Measurements from ENCODE around the gene ID4. TPM values are rescaled to one million over a fixed set of nuclear protein-coding genes. Genes with fewer than 3 reads are reported as not detected.
A peak's percentile ranks its signal among the peaks of the same experiment; 100 is the strongest.

The ID4 gene
- total RNA-seq, 2 experiments from 2014 or later = 1.6 to 2.1 TPM

DNA sequence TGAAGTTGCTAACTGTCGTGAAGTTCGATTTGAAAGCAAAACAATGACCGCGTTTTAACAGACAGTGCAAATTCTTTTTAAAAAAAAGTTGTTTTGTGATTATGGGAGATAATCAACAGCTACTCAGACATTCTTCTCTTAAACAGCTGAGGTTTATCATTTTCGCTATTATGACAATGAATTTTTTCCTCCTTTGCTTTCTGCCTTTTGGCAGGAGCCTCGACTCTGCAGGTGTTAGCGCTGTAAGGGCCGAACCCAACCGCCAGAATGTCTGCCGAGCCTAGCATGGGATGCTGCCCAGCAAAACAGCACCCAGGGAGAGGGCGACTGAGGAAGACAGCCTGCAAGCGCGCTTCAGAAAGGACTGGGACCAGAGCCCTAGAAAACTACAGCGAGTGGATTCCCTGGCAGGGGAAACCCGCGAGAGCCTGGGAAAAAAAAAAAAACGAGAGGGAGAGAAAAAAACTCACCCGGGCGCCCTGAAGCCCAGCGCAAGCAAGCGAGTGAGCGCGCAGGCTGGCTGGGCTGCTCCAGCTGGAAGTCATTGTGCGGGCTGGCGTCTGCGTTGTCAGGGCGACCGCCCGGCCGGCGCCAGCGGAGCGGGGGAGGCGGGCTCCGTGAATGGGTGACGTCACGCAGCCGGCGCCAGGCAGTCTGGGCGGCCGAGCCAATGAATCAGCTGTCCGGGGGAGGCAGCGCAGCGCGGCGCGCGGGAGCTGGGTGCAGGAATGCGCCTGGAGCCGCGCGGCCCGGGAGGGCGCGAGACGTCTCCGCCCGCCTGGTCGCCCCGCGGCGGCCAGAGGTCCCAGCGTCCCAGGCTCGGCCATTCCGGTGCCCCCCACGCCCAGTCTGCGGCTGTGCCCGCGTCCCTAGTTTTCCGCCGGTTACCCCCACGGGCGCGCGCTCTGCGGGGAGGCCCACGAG lies 32.7 kb upstream of the ID4 start:
- POLR2A ChIA-PET = interaction anchor here (0.7 to 8.1 kb wide), 15 partner anchors 10 to 293 kb away, joined by 3 to 76 read pairs (median 4); no protein-coding TSS in a partner anchor
- peaks cover 5% of the 10 kb centered on the region; the same call in 1 of the 2 replicates for H3K9me3 ChIP-seq (ENCODE audit: low read length)
- H2AFZ ChIP-seq (ENCODE audit: low read length) = peak overlapping the region; percentile 71
- peak overlapping the region; percentile 86 for H3K4me3 ChIP-seq (ENCODE audit: low read depth, low read length, poor library complexity, severe bottlenecking)
- CTCF ChIA-PET (ENCODE audit: unreplicated experiment) = interaction anchor here (0.6 to 1.8 kb wide), 2 partner anchors 47 to 205 kb away, joined by 4 to 6 read pairs; no protein-coding TSS in a partner anchor
- no peaks in the 10 kb centered on the region for H4K20me1 ChIP-seq (ENCODE audit: insufficient read depth, low read length)
- H3K79me2 ChIP-seq (ENCODE audit: insufficient read depth, low read depth, low read length) = peaks cover 16% of the 10 kb centered on the region
- H3K9me2 ChIP-seq (ENCODE audit: insufficient read depth, low read length) = no peaks in the 10 kb centered on the region
- peak; percentile 94 for DNase-seq (ENCODE audit: low spot score)
- H3K27ac ChIP-seq (ENCODE audit: low read depth, low read length, poor library complexity, severe bottlenecking) = peak overlapping the region; percentile 94
- peaks cover 56% of the 10 kb centered on the region for H3K4me1 ChIP-seq (ENCODE audit: insufficient read depth, low read length, poor library complexity, severe bottlenecking)
- BruUV-seq (replicated peaks) = TSS peak; percentile 65
- H3K4me2 ChIP-seq (ENCODE audit: low read length) = peak overlapping the region; percentile 94
- TF ChIP-seq, protein P1, sequence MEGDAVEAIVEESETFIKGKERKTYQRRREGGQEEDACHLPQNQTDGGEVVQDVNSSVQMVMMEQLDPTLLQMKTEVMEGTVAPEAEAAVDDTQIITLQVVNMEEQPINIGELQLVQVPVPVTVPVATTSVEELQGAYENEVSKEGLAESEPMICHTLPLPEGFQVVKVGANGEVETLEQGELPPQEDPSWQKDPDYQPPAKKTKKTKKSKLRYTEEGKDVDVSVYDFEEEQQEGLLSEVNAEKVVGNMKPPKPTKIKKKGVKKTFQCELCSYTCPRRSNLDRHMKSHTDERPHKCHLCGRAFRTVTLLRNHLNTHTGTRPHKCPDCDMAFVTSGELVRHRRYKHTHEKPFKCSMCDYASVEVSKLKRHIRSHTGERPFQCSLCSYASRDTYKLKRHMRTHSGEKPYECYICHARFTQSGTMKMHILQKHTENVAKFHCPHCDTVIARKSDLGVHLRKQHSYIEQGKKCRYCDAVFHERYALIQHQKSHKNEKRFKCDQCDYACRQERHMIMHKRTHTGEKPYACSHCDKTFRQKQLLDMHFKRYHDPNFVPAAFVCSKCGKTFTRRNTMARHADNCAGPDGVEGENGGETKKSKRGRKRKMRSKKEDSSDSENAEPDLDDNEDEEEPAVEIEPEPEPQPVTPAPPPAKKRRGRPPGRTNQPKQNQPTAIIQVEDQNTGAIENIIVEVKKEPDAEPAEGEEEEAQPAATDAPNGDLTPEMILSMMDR (conservative IDR thresholded peaks at IDR 0.05; ENCODE audit: low read length) = no peak
- TF ChIP-seq EZH2phosphoT487 (IDR thresholded peaks at IDR 0.05; ENCODE audit: borderline replicate concordance, low read depth, low read length) = no peak
- no peaks in the 10 kb centered on the region; the same call in 1 of the 2 replicates for H3K36me3 ChIP-seq (ENCODE audit: insufficient read depth, low read length)
- intact Hi-C loops (cut with micrococcal nuclease; ENCODE audit: unreplicated experiment) = loop anchor here (5.0 kb wide), 1 partner anchor 332 kb away; no protein-coding TSS in a partner anchor

DNA sequence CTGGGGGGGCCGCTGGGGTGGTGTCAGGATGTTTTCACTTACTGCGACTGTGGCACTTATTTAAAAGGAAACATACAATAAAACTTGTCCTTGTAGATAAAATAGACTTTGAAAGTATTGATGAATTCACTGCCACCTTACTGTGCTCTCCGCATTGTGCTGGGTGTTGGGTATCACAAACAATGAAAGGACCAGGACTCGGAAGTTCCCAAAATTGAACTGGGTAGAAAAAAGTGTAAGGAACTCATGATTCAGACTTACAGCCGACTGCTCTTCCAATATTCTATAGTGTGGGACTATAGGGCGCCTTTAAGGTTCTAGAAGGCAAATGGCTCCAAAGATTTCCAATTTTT lies 32.1 kb upstream of the ID4 start:
- Histone ChIP-seq H3K9me3 (ENCODE audit: low read length) (no peaks in the 10 kb centered on the region), H3K4me3 (ENCODE audit: low read depth, low read length, poor library complexity, severe bottlenecking) (peak overlapping the region; percentile 86), H3K4me1 (ENCODE audit: insufficient read depth, low read length, poor library complexity, severe bottlenecking) (peaks cover 49% of the 10 kb centered on the region), H3K36me3 (ENCODE audit: insufficient read depth, low read length) (no peaks in the 10 kb centered on the region; the same call in 1 of the 2 replicates), H3K9me2 (ENCODE audit: insufficient read depth, low read length) (no peaks in the 10 kb centered on the region), H2AFZ (ENCODE audit: low read length) (peak overlapping the region; percentile 71), H3K4me2 (ENCODE audit: low read length) (peak overlapping the region; percentile 94), H3K79me2 (ENCODE audit: insufficient read depth, low read depth, low read length) (peaks cover 11% of the 10 kb centered on the region; the same call in 1 of the 2 replicates), H3K27ac (ENCODE audit: low read depth, low read length, poor library complexity, severe bottlenecking) (peak overlapping the region; percentile 94), H4K20me1 (ENCODE audit: insufficient read depth, low read length) (no peaks in the 10 kb centered on the region)
- ChIA-PET CTCF (ENCODE audit: unreplicated experiment) (interaction anchor here (1.8 kb wide), 1 partner anchor 47 kb away, joined by 6 read pairs; no protein-coding TSS in a partner anchor), POLR2A (interaction anchor here (1.7 to 8.1 kb wide), 4 partner anchors 35 to 217 kb away, joined by 6 to 76 read pairs (median 38); no protein-coding TSS in a partner anchor)
- BruUV-seq (replicated peaks) = TSS peak; percentile 56
- intact Hi-C loops (cut with micrococcal nuclease; ENCODE audit: unreplicated experiment) = no loop called here
- DNase-seq (ENCODE audit: low spot score) = no peak
- TF ChIP-seq, protein P1 (conservative IDR thresholded peaks at IDR 0.05; ENCODE audit: low read length) = no peak
- no peak for TF ChIP-seq EZH2phosphoT487 (IDR thresholded peaks at IDR 0.05; ENCODE audit: borderline replicate concordance, low read depth, low read length)
